Fibroblast of lung (primary cell): ENCODE data around the gene PIM3.

Experiments used
- CTCF ChIP-seq, 2 donors: IDR thresholded peaks in 1 of 2; conservative IDR thresholded peaks in 1 of 2; 1 replicate in 1 of 2; 2 replicates in 1 of 2; pipeline ENCODE4 v1.5.1; 2011 to 2012; ENCODE audit warnings: low read length in 2 of 2, control low read depth in 1 of 2, inconsistent platforms in 1 of 2, low read depth in 1 of 2, mild to moderate bottlenecking in 1 of 2
- EZH2 ChIP-seq: IDR thresholded peaks from 2 replicates; pipeline ENCODE4 v1.5.1; 2012; ENCODE audit warnings: low read length, control low read depth, mild to moderate bottlenecking; ENCODE audit errors: missing control alignments

- TF ChIP-seq CTCF (conservative IDR thresholded peaks at IDR 0.05 in 1 of 2, IDR thresholded peaks at IDR 0.05 in 1 of 2; ENCODE audit: low read depth in 1 of 2, low read length in 2 of 2) (no peak), EZH2 (no peak)
Measured at GRCh38 chr22:49947296-49947622, 13.3 kb upstream of the PIM3 start.
